ENCODE results near the gene SELENOV.
"Not testable (repeated sequence)": the region's sequence is repeated elsewhere in the genome, so short reads cannot be mapped to it uniquely, and the experiment has no call there.

Gene SELENOV, protein sequence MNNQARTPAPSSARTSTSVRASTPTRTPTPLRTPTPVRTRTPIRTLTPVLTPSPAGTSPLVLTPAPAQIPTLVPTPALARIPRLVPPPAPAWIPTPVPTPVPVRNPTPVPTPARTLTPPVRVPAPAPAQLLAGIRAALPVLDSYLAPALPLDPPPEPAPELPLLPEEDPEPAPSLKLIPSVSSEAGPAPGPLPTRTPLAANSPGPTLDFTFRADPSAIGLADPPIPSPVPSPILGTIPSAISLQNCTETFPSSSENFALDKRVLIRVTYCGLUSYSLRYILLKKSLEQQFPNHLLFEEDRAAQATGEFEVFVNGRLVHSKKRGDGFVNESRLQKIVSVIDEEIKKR

DNA sequence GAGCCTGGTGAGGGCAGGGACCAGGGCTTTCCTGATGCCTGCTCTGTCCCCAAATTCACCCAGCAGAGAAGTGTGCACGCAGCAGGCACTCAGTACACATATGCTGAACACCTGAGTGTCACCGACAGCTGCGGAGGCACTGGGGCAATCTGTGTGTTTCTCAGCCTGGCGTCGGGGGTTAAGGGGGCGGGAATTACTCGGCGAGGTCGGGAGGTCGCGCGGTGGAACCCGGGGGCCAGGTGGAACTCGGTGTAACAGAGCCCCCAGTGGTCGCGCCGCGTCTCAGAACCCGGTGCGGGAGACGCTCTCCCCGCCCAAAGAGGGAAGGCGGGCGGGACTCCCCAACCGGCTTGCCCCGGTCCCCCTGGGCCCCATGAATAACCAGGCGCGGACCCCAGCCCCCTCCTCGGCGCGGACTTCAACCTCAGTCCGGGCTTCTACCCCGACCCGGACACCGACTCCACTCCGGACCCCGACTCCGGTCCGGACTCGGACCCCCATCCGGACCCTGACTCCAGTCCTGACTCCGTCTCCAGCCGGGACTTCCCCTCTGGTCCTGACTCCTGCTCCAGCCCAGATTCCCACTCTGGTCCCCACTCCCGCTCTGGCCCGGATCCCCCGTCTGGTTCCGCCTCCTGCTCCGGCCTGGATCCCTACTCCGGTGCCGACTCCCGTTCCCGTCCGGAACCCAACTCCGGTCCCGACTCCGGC lies at the start of gene SELENOV:
SELENOV (plus strand) TSS at position 300 of the 711 bp plus-strand sequence; CDS start at position 374, 74 bp downstream.
- DNase-seq = no peak

DNA sequence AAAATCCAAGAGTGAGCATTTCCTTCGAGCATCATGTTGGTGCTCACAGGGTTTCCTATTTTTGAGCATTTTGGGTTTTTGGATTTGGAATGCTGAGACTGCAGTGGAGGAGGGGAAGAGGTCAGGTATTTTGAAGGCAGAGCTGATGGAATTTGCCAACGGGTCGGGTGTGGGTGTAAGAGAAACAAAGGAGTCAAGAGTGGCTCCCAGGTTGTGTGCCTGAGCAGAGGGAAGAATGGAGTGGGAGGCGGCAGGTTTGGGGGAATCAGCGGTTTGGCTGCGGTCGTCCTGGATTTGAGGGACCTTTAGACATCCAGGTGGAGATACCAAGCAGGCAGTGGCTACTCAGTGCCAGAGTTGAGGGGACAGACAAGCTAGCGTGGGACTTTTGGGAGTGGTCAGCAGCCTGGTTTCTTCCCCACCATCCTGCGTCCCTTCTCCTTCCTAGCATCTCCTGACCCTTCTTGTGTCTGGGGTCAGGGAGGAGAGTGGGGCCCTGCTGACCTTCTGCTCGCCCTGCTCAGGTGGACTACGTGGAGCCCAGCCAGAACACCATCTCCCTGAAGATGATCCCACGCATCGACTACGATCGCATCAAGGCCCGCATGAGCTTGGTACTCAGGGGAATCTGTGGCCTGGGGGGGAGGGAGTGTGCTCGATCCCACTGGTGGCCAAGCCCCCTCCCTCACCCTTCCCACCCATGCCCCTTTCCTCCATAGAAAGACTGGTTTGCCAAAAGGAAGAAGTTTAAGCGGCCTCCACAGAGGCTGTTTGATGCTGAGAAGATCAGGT lies 48.8 kb upstream of the SELENOV start:
- no peak for DNase-seq

DNA sequence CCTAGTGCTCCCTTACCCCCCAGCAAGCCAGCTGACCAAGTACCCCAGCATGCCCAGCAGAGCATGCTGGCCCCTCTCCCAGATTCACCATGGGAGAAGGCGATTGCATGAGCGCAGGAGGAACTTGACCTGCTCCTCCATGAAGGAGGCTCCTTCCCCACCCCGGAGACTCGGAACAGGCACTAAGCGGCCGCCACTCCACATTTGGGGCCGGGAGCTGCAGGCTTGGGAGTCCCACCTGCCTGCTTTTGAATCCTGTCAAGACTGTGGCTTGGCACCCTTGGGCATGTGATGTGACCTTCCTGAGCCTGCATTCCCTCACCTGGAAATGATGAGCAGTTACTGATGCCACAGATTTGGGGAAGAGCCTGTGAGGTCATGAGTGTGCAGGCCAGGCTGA lies 47.0 kb upstream of the SELENOV start:
- no peak for DNase-seq

DNA sequence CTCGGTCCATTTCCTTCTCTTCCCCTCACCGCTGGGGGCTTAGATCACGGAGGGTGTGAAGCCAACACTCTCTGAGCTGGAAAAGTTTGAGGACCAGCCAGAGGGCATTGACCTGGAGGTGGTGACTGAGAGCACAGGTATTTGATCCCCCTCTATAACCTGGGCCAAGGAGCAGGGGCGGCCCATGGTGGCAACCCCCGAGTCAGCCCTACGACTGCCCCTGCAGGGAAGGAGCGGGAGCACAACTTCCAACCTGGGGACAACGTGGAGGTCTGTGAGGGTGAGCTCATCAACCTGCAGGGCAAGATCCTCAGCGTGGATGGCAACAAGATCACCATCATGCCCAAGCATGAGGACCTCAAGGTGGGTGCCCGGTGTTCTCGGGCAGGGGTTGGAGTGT lies 45.9 kb upstream of the SELENOV start:
- no peak for DNase-seq

DNA sequence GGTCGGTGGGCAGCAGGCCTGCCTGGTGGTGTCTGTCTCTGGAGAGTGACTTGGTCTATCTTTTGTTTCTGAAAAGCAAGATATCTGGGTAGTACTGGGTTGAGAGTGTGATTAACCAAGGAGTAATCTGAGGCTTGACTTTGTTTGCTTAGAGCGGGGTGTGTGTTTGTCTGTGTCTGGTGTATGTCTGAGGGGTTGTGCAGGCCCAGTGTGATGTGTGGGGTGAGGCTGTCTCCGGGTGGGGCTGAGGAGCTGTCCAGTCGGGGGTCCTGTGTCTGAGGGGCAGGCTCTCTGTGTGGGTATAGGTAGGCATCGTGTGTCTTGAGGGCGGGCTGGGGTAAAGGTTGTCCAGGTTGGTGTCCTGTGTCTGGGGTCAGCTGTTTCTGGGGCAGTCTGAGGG lies 45.4 kb upstream of the SELENOV start:
- DNase-seq = no peak

DNA sequence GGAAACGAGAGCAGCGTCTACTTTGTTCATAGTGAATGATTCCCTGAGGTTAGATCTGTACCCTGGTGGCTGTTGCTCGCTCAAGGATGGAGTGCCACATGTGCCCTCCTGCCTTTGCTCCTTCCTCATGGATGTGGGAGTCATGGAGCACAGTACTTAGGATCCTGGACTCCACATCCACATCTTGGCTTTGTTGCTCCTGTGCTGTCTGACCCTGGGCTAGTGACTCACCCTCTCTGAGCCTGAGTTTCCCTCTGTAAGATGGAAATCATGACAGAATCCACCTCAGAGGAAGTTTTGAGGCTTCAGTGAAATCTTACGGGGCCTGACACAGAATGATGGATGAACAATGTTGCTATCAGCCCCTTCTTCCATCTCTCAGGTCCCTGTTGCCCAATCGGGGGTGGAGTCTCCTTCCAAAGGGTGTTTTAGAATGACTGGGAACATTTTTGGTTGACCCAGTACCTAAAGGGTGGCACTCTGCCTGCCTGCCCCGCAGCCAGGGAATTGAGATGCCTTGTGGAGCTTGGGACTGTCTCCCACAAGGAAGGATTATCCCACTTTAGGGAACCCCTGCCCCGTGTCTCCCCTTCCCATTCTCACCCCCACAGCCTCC lies 44.1 kb upstream of the SELENOV start:
- DNase-seq = no peak

DNA sequence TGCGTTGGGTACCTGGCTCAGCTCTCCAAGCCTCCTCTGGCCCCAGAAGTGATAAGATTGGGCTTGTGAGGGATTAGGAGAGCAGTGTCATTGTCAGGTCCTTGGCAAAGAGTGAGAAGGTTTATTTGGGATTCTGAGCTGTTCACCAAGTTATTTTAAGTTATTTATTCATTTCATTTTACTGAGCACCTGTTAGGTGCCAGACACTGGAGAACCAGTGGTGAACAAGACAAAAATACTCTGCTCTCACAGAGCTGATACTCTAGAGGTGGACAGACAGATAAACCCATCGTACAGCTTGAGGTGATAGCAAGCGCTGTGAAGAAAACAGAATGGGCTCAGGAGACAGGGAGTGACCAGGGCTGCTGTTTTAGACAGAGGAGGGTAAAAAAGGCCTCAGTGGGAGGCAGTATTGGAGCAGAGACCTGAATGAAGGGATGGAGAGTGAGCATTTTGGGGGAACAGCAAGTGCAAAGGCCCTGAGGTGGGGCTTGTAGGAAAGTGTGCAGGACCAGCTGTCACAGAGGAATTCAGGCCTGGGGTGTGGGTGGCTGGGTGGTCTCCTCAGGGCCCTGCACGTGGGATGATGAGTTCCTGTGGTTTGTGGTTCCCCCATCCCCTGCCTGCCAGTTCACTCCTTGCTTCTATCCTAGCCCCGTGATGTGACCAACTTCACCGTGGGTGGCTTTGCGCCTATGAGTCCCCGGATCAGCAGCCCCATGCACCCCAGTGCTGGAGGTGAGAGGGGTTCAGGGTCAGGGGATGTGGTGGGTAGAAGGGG lies 43.0 kb upstream of the SELENOV start:
- DNase-seq = no peak

DNA sequence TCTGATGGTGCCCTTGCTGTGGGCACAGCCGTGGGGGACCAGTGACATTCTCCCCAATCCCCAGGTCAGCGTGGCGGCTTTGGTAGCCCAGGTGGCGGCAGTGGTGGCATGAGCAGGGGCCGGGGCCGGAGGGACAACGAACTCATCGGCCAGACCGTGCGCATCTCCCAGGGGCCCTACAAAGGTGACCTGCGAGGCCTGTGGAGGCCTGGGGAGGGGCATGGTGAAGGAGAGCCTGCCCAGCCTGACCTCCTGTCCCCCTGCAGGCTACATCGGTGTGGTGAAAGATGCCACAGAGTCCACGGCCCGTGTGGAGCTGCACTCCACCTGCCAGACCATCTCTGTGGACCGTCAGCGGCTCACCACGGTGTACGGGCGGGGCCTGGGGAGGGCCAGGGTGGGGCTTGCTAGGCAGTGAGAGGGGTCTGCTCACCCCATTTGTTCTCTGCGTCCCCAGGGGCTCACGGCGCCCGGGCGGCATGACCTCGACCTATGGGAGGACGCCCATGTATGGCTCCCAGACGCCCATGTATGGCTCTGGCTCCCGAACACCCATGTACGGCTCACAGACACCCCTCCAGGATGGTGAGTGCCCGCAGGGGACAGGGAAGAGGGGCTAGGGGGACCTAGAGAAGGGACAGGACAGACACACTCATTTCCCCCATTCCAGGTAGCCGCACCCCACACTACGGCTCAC lies 42.0 kb upstream of the SELENOV start:
- DNase-seq = no peak

DNA sequence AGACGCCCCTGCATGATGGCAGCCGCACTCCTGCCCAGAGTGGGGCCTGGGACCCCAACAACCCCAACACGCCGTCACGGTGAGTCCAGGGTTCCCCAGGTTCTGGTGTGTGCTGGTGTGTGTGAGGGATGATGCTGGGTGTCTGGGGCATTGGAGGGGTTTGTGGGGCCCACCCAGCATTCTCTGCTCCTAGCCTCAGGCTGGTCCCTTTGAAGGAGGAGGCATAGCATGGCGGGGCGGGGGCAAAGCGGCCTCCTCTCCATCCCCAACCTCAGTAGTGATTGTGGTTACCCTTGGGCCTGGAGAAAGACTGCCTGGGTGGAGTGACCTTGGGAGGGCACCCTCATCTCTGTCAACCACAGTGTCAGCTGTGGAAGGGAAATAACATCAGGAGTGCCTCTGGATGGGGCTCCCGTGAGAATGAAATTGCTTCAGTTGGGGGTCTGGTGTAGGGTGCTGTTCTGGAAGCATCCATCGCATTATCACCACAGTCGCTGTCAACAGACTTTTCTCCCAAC lies 41.4 kb upstream of the SELENOV start:
- no peak for DNase-seq

DNA sequence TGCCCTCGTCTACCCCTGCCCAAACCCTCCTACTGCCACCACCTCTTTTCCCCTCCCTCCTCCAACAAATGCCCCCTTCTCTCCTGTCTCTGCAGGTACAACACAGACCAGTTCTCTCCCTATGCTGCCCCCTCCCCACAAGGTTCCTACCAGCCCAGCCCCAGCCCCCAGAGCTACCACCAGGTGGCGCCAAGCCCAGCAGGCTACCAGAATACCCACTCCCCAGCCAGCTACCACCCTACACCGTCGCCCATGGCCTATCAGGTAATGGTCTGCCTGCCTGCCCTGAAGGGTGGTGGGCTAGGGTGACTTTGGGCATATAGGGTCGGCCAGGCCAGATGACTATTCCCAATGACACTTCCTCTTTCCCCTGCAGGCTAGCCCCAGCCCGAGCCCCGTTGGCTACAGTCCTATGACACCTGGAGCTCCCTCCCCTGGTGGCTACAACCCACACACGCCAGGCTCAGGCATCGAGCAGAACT lies 40.8 kb upstream of the SELENOV start:
- peak; percentile 22 for DNase-seq

DNA sequence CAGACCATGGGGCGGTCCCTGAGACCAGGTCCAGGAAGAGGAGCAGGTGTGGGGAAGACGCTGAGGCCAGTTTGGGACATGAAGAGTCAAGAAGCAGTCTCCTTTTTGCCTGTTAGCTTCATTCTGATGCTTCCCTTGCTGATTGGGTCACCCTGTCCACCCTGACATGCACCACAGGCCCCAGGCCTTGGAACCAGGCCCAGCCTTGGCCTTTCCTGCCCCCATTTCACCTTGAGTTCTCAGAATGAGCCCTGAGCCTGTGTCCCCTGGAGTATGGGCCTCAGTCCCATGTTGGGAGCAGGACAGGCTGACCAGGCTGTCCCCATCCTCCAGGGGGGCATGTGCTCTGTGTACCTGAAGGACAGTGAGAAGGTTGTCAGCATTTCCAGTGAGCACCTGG lies 39.2 kb upstream of the SELENOV start:
- DNase-seq = no peak

DNA sequence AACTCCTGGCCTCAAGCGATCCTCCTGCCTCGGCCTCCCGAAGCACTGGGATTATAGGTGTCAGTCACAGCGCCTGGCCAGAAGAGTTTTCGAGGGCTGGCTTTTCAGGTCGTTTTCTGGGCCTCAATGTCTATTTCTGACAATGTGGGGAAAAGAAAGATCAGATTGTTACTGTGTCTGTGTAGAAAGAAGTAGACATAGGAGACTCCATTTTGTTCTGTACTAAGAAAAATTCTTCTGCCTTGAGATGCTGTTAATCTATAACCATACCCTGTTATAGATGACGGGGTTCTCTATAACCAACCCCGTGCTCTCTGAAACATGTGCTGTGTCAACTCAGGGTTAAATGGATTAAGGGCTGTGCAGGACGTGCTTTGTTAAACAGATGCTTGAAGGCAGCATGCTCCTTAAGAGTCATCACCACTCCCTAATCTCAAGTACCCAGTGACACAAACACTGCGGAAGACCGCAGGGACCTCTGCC lies 35.6 kb upstream of the SELENOV start:
- DNase-seq = not testable (repeated sequence)

DNA sequence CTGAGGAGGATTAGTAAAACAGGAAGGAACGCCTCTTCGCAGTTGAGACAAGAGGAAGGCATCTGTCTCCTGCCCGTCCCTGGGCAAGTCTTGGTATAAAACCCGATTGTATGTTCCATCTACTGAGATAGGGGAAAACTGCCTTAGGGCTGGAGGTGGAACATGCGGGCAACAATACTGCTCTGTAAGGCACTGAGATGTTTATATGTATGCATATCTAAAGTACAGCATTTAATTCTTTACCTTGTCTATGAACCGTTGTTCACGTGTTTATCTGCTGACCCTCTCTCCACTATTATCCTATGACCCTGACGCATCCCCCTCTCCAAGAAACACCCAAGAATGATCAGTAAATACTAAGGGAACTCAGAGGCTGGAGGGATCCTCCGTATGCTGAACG lies 35.0 kb upstream of the SELENOV start:
- no peak for DNase-seq

DNA sequence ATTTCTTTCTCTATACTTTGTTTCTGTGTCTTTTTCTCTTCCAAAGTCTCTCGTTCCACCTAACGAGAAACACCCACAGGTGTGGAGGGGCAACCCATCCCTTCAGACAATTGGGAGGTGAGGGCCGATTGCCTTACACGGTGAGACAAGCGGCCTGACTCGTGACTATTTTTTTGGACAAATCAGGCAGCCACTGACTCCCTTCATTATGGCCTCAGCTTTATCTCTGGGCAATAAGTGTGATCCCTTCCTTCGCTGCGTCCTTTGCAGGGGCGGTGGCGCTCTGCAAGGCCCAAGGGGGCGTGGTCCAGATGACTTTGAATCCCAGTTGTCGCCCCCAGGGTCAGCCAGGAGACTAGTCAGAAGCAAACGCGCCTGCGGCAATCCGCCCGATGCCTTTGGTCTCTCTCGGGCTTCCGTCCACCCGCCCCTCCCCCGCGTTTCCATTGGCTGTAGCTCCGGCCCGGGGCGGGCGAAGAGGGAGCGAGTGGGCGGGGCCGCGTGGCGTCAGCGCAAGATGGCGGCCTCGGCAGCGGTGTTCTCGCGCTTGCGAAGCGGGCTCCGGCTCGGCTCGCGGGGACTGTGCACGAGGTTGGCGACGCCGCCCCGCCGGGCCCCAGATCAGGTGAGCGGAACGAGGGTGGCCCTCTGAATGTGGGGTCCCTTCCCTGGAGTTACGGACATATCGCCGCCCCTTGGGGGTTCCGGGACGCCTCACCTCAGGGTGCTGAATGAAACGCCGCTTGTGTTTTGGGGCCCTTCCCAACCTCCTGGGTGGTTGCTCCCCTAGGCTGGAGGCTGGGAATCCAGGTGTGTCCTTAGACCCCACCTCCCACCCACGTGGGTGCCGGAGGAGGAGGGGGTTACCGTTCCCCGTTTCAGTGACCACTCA lies 34.4 kb upstream of the SELENOV start, which contains the start of gene TIMM50:
TIMM50 (plus strand) TSS at position 502 of the 892 bp plus-strand sequence; CDS start at position 518, 16 bp downstream.
- peak; percentile 92 for DNase-seq

DNA sequence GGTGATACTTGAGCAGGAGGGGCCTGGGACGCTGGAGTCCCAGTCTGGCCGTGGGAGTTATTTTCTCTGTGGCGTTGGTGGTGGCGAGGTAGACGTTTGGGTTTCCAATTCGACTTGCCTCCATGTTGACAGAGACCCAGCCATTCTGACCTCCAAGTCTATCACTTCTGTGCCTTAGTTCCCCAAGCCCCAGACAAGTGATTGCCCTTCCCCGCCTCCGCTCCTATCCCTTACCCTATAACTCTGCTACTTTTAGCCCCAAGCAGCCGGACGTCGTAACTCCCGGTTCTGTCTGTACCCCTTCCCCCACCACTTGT lies 33.8 kb upstream of the SELENOV start:
- no peak for DNase-seq

DNA sequence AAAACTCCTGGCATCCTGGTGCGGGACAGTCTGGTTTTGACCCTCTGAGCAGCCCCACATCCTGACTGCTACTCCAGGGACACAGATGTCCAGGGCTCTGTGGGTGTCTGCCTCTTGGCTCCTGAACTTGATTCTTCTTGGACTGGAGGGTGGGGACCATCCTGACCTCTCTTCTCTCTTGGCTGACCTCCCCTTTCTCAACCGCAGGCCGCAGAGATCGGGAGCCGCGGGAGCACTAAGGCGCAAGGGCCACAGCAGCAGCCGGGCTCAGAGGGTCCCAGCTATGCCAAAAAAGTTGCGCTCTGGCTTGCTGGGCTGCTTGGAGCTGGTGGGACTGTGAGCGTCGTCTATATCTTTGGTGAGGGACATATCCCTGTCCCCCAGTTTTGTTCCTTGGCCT lies 33.3 kb upstream of the SELENOV start:
- no peak for DNase-seq

DNA sequence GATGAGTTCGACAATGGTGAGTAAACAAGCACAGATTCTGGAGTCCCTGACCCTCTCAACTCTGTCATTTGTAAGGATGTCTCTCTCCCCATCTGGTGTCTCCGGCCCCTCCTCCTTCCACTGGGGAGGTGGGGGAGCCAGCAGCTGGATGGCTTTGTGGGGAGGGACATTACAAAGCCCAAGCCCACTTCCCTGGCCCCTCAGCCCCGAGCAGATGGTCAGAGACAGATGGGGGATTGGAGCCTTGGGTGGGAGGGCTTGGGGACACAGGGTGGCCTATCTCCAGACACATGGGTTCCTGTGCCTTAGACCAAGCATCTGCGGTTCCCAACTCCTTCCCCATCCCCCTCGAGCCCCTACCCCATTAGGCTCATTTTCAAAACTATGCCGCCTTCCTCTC lies 31.8 kb upstream of the SELENOV start:
- DNase-seq = no peak

DNA sequence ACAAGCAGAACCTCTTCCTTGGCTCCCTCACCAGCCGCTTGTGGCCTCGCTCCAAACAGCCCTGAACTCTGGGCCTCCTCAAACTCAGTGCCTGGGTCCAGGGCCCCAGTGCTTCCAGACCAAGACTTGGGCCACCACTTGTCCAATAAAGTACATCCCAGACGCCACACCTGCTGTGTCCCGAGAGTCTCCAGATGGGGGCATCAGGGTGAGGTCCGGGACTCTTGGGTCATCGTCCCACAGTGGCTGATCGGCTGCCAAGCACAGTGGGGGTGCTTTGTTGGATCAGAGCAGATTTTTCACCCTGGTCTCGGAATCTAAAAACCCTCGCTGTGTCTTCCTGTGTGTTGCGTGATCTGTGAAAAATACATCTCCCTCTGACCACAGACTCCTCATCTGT lies 25.2 kb upstream of the SELENOV start:
- no peak for DNase-seq

DNA sequence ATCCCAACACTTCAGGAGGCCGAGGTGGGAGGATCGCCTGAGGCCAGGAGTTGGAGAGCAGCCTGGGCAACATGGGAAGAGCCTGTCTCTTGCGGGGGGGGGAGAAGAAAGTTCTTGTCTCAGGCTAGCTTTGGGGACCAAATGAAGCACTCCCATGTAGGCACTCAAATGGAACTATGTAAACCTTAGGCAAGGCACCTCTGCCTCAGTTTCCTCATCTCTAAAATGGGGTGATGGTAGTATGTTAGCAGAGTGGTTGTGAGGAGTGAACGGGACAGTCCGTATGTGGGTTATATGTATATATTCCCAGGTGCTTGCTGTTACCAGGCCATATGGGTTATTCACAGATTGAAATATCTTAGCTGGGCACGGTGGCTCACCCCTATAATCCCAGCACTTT lies 22.7 kb upstream of the SELENOV start:
- no peak for DNase-seq

DNA sequence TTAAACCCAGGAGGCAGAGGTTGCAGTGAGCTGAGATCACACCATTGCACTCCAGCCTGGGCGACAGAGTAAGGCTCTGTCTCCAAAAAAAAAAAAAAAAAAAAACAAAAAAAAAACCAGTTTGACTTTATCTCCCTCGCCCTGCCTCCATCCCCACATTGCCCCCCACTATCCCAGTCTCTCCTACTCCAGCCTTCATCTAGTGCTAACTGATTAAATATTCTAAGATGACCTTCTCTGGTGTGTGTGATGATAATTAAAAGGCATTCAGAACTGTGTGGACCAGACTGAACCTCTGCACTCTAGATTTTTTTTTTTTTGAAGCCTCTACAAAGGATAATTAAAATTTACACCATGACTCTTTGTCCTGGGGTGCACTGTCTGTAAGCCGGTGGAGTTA lies 22.2 kb upstream of the SELENOV start:
- no peak for DNase-seq

Measured in NCI-H1694 treated with DMSO at 0.1 percent for 48 hours (cell line).